SK-N-SH (cell line): Measurements from ENCODE around the gene CDK6. TPM values are rescaled to one million over a fixed set of nuclear protein-coding genes. Genes with fewer than 3 reads are reported as not detected.
A peak's percentile ranks its signal among the peaks of the same experiment; 100 is the strongest.

Experiments used
- CTCF ChIA-PET: fragments of 300-600, 350-600 bp; formaldehyde crosslinking; extraction: SDS; loops from one replicate; lab custom pipeline; 2021; lab: Yijun Ruan, JAX
- POLR2A ChIA-PET: fragments of 350-600 bp; sonication (Branson Sonifier 250); formaldehyde crosslinking; extraction: SDS; loops from one replicate; lab custom pipeline; 2020; ENCODE audit warnings: antibody characterized with exemption, inconsistent platforms; lab: Yijun Ruan, JAX
- DNase-seq: peaks from one replicate; pipeline ENCODE4 v3.0.0; 2012
- H2AFZ ChIP-seq: fragments of 200-600 bp; sonication (generic); 2 replicates; pipeline ENCODE4 v1.8.1; 2016; ENCODE audit warnings: antibody characterized with exemption, mild to moderate bottlenecking, low read depth
- H3F3A ChIP-seq: fragments of 200-600 bp; sonication (generic); replicated peaks from 2 replicates; pipeline ENCODE3; 2016; ENCODE audit warnings: antibody characterized with exemption, mild to moderate bottlenecking; ENCODE audit not compliant: insufficient read depth
- H3K27ac ChIP-seq, 2 experiments: fragments of 200-500 bp in 1 of 2; fragments of 200-600 bp in 1 of 2; sonication (Bioruptor generic) in 1 of 2; sonication (generic), shearing (Covaris generic) in 1 of 2; 2 replicates each; pipeline versions ENCODE4 v1.5.1 to v1.6.1; 2014 to 2016; ENCODE audit warnings: low read depth in 2 of 2, inconsistent platforms in 1 of 2, low read length in 1 of 2, mild to moderate bottlenecking in 1 of 2, mixed read lengths in 1 of 2
- H3K27me3 ChIP-seq: fragments of 200-600 bp; sonication (generic), shearing (Covaris generic); 2 replicates; pipeline ENCODE4 v1.6.1; 2016; ENCODE audit warnings: mixed run types; ENCODE audit not compliant: insufficient read depth
- H3K36me3 ChIP-seq, 2 experiments: fragments of 200-500 bp in 1 of 2; fragments of 200-600 bp in 1 of 2; sonication (Bioruptor generic) in 1 of 2; sonication (generic) in 1 of 2; replicated peaks in 1 of 2; 2 replicates each; pipeline versions ENCODE3 to v1.5.1; 2014 to 2016; ENCODE audit warnings: low read length in 1 of 2, mild to moderate bottlenecking in 1 of 2; ENCODE audit not compliant: insufficient read depth in 2 of 2, control insufficient read depth in 1 of 2
- H3K4me1 ChIP-seq, 2 experiments: fragments of 200-500 bp in 1 of 2; fragments of 200-600 bp in 1 of 2; sonication (Bioruptor generic) in 1 of 2; sonication (generic), shearing (Covaris generic) in 1 of 2; 2 replicates each; pipeline versions ENCODE4 v1.5.1 to v1.6.1; 2014 to 2016; ENCODE audit warnings: low read depth in 1 of 2, low read length in 1 of 2, mixed run types in 1 of 2; ENCODE audit not compliant: insufficient read depth in 2 of 2, control insufficient read depth in 1 of 2
- H3K4me2 ChIP-seq: fragments of 200-600 bp; sonication (generic), shearing (Covaris generic); 2 replicates; pipeline ENCODE4 v1.6.1; 2017; ENCODE audit warnings: mixed run types
- H3K4me3 ChIP-seq, 2 experiments: fragments of 200-500 bp in 1 of 2; fragments of 200-600 bp in 1 of 2; sonication (Bioruptor generic) in 1 of 2; sonication (generic), shearing (Covaris generic) in 1 of 2; 2 replicates each; pipeline versions ENCODE4 v1.5.1 to v1.8.1; 2014 to 2016; ENCODE audit warnings: low read depth in 2 of 2, inconsistent platforms in 1 of 2, low read length in 1 of 2, mild to moderate bottlenecking in 1 of 2, mixed read lengths in 1 of 2, moderate library complexity in 1 of 2
- H3K79me2 ChIP-seq: fragments of 200-600 bp; sonication (generic); 2 replicates; pipeline ENCODE4 v1.8.1; 2017; ENCODE audit warnings: mild to moderate bottlenecking; ENCODE audit not compliant: insufficient read depth
- H3K9ac ChIP-seq: fragments of 200-600 bp; sonication (generic); 2 replicates; pipeline ENCODE4 v1.6.1; 2017; ENCODE audit warnings: mixed run types
- H3K9me2 ChIP-seq: fragments of 200-600 bp; sonication (generic); 2 replicates; pipeline ENCODE4 v1.6.1; 2017; ENCODE audit warnings: mixed run types
- H3K9me3 ChIP-seq: fragments of 200-600 bp; sonication (generic); 2 replicates; pipeline ENCODE4 v1.6.1; 2017; ENCODE audit warnings: mixed run types, mild to moderate bottlenecking, moderate library complexity
- H4K20me1 ChIP-seq: fragments of 200-600 bp; sonication (generic); 2 replicates; pipeline ENCODE4 v1.6.1; 2017; ENCODE audit warnings: mild to moderate bottlenecking, mixed run types; ENCODE audit not compliant: insufficient read depth
- CHD2 ChIP-seq: fragments of 150-350 bp; IDR thresholded peaks from 2 replicates; pipeline ENCODE4 v1.6.1; 2018; ENCODE audit warnings: low read length; ENCODE audit not compliant: partially characterized antibody
- CTCF ChIP-seq: fragments of 200-600 bp; sonication (generic); IDR thresholded peaks from 2 replicates; pipeline ENCODE4 v1.6.1; 2017; ENCODE audit warnings: antibody characterized with exemption, mild to moderate bottlenecking, moderate library complexity
- EP300 ChIP-seq, 2 experiments: IDR thresholded peaks; 2 replicates each; pipeline versions ENCODE4 v1.4.0 to v1.6.1; 2012; ENCODE audit warnings: borderline replicate concordance in 1 of 2, low read depth in 1 of 2, low read length in 1 of 2
- EZH2phosphoT487 ChIP-seq: fragments of 200-600 bp; sonication (generic); IDR thresholded peaks from 2 replicates; pipeline ENCODE4 v1.6.1; 2017; ENCODE audit warnings: low read depth, mixed run types, mild to moderate bottlenecking, antibody characterized with exemption, moderate library complexity, borderline replicate concordance
- FOSL2 ChIP-seq: IDR thresholded peaks from 2 replicates; pipeline ENCODE4 v1.4.0; 2012; ENCODE audit warnings: low read depth, mild to moderate bottlenecking, moderate library complexity, borderline replicate concordance
- FOXJ3 ChIP-seq: sonication (generic); formaldehyde crosslinking; IDR thresholded peaks from 2 replicates; pipeline ENCODE4 v1.5.1; 2020; ENCODE audit warnings: mild to moderate bottlenecking, missing genetic modification reagents
- FOXM1 ChIP-seq: IDR thresholded peaks from 2 replicates; pipeline ENCODE4 v1.4.0; 2012; ENCODE audit warnings: low read depth, mild to moderate bottlenecking
- JUND ChIP-seq: IDR thresholded peaks from 2 replicates; pipeline ENCODE4 v1.4.0; 2012
- MAX ChIP-seq: IDR thresholded peaks from 2 replicates; pipeline ENCODE4 v1.4.0; 2012; ENCODE audit warnings: low read depth
- MXI1 ChIP-seq: IDR thresholded peaks from 2 replicates; pipeline ENCODE4 v1.6.1; 2012; ENCODE audit warnings: mild to moderate bottlenecking, low read depth, low read length, improper control_type of control experiment
- PBX3 ChIP-seq: IDR thresholded peaks from 2 replicates; pipeline ENCODE4; 2012
- POLR2AphosphoS5 ChIP-seq: IDR thresholded peaks from 2 replicates; pipeline ENCODE4 v1.6.1; 2012; ENCODE audit warnings: low read depth, low read length
- RAD21 ChIP-seq: IDR thresholded peaks from 2 replicates; pipeline ENCODE4 v1.6.1; 2012; ENCODE audit warnings: mild to moderate bottlenecking, low read length
- RFX5 ChIP-seq: IDR thresholded peaks from 2 replicates; pipeline ENCODE4 v1.6.1; 2012; ENCODE audit warnings: mild to moderate bottlenecking, improper control_type of control experiment, low read length
- SMC3 ChIP-seq: IDR thresholded peaks from 2 replicates; pipeline ENCODE4 v1.6.1; 2012; ENCODE audit warnings: low read depth, low read length, improper control_type of control experiment
- TAF1 ChIP-seq: IDR thresholded peaks from 2 replicates; pipeline ENCODE4 v1.6.1; 2012; ENCODE audit warnings: low read depth, mild to moderate bottlenecking, low read length, moderate library complexity, borderline replicate concordance
- TCF12 ChIP-seq: IDR thresholded peaks from 2 replicates; pipeline ENCODE4 v1.4.0; 2012
- TEAD4 ChIP-seq: IDR thresholded peaks from 2 replicates; pipeline ENCODE4 v1.4.0; 2012; ENCODE audit warnings: mild to moderate bottlenecking, borderline replicate concordance; ENCODE audit not compliant: insufficient read depth
- USF1 ChIP-seq: IDR thresholded peaks from 2 replicates; pipeline ENCODE4 v1.4.0; 2012; ENCODE audit warnings: low read depth, borderline replicate concordance
- YY1 ChIP-seq: IDR thresholded peaks from 2 replicates; pipeline ENCODE4 v1.4.0; 2012; ENCODE audit warnings: low read depth, mild to moderate bottlenecking
- ZBTB33 ChIP-seq: IDR thresholded peaks from 2 replicates; pipeline ENCODE4 v1.4.0; 2012; ENCODE audit warnings: low read depth, borderline replicate concordance
- WGBS: methylation state at CpG from one replicate; pipeline ENCODE4 v1.1.6; 2017; ENCODE audit warnings: low lambda C conversion rate; 5-methylcytosine and 5-hydroxymethylcytosine counted together
- polyA plus RNA-seq, 3 experiments: library from polyadenylated mRNA; depleted of rRNA; stranded (reverse); fragments of >200 nt; gene quantifications; 2 replicates each; pipeline ENCODE4 v1.2.3, GENCODE V29; 2012

The CDK6 gene
- polyA plus RNA-seq, 1 of the 3 experiments (the other 2 are of a cell fraction), result 30.3 TPM

GRCh38 chr7:92765725-92766124 is 70.6 kb downstream of the CDK6 start (continued):
- TF ChIP-seq FOSL2 (peak; percentile 59), TCF12 (peak; percentile 73), MAX (peak; percentile 35; the same call in 1 of the 2 replicates), EP300 (IDR thresholded peaks at IDR 0.05; ENCODE audit: borderline replicate concordance in 1 of 2, low read depth in 1 of 2, low read length in 1 of 2) (0 out of 4 replicates have a peak, but pooled peaks of 1 of the 2 experiments have one; percentile 22), PBX3 (peak; percentile 75)

- H3K79me2 ChIP-seq, result peaks cover 98% of the 10 kb centered on the region
- peaks cover 16 to 43% of the 10 kb centered on the region in 2 experiments for H3K36me3 ChIP-seq
- no peak overlapping the region for H3K4me2 ChIP-seq
- H3F3A ChIP-seq, result peaks cover 66% of the 10 kb centered on the region
- no peak overlapping the region for H2AFZ ChIP-seq
- no peak overlapping the region; a peak in 1 of 4 replicates for H3K4me3 ChIP-seq
- no peaks in the 10 kb centered on the region for H3K27me3 ChIP-seq
- 84% methylated on average over 4 of the region's 4 CpGs for whole genome bisulfite sequencing
- no peak overlapping the region for H3K9ac ChIP-seq
- H4K20me1 ChIP-seq, result no peaks in the 10 kb centered on the region
- DNase-seq, result no peak
- H3K27ac ChIP-seq, result peak overlapping the region; percentile 40 to 95; a peak in 3 of 4 replicates
- ChIA-PET POLR2A (no interaction called here), CTCF (interaction anchor here (2.2 kb wide), 1 partner anchor 69 kb away, joined by 10 read pairs; no protein-coding TSS in a partner anchor)
- H3K4me1 ChIP-seq, result peaks cover 44 to 62% of the 10 kb centered on the region in 2 experiments
- H3K9me3 ChIP-seq, result no peaks in the 10 kb centered on the region
- H3K9me2 ChIP-seq, result no peaks in the 10 kb centered on the region
- TF ChIP-seq RFX5 (no peak), RAD21 (no peak), SMC3 (no peak), FOSL2 (peak; percentile 86; the same call in 1 of the 2 replicates), ZBTB33 (no peak), FOXM1 (no peak), EZH2phosphoT487 (no peak), MAX (0 out of 2 replicates have a peak, but pooled peaks have one; percentile 22), TAF1 (no peak), POLR2AphosphoS5 (peak; percentile 75), YY1 (no peak), CHD2 (peak; percentile 44), EP300 (IDR thresholded peaks at IDR 0.05; ENCODE audit: borderline replicate concordance in 1 of 2, low read depth in 1 of 2, low read length in 1 of 2) (peak in 1 of 2 experiments; percentile 85; a peak in 2 of 4 replicates), FOXJ3 (no peak), JUND (peak; percentile 85), TEAD4 (no peak), MXI1 (no peak), TCF12 (peak; percentile 92), USF1 (peak; percentile 72), PBX3 (peak; percentile 77), CTCF (peak; percentile 25; the same call in 1 of the 2 replicates)
Measured at GRCh38 chr7:92763636-92764423, 72.5 kb downstream of the CDK6 start.
